MM.1S (cell line): Measurements from ENCODE around the gene NTM.

Experiments used
- EZH2 ChIP-seq: fragments of 300-600 bp; sonication (generic); optimal IDR thresholded peaks from 2 replicates; pipeline ENCODE3; 2017; ENCODE audit warnings: low read depth, mild to moderate bottlenecking, antibody characterized with exemption, low read length, mixed read lengths
- EZH2phosphoT487 ChIP-seq: fragments of 300-600 bp; sonication (generic); IDR thresholded peaks from 2 replicates; pipeline ENCODE4 v1.6.1; 2018; ENCODE audit warnings: antibody characterized with exemption, low read length
- TF ChIP-seq, protein P1 (sequence below): fragments of 300-600 bp; sonication (generic); IDR thresholded peaks from 2 replicates; pipeline ENCODE4 v1.5.1; 2016; ENCODE audit warnings: antibody characterized with exemption, low read length, mixed read lengths

DNA sequence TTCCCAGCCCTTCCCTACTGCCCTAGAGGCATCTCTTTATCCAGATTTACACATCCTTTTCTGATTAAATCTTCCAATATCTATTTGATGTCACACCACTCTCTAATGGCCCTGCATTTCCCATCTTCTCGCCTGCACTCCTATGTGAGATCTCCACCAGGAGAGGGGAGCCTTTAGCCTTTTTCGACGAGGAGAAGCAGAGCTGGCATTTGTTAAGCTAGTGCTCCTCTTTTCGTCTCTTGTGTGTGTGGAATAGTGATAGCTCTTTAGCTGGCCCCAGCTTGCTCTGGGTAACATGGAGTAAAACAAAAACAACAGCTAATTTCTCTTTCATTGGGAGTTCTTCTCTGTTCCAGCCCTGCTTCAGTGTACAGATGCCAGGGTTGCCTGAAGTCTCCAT is 536.5 kb downstream of the NTM start:
- TF ChIP-seq, protein P1, sequence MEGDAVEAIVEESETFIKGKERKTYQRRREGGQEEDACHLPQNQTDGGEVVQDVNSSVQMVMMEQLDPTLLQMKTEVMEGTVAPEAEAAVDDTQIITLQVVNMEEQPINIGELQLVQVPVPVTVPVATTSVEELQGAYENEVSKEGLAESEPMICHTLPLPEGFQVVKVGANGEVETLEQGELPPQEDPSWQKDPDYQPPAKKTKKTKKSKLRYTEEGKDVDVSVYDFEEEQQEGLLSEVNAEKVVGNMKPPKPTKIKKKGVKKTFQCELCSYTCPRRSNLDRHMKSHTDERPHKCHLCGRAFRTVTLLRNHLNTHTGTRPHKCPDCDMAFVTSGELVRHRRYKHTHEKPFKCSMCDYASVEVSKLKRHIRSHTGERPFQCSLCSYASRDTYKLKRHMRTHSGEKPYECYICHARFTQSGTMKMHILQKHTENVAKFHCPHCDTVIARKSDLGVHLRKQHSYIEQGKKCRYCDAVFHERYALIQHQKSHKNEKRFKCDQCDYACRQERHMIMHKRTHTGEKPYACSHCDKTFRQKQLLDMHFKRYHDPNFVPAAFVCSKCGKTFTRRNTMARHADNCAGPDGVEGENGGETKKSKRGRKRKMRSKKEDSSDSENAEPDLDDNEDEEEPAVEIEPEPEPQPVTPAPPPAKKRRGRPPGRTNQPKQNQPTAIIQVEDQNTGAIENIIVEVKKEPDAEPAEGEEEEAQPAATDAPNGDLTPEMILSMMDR = no peak
- TF ChIP-seq EZH2 (no peak), EZH2phosphoT487 (no peak)
